IMR-90 (cell line): ENCODE data around the gene GPR84. TPM values are rescaled to one million over a fixed set of nuclear protein-coding genes. Genes with fewer than 3 reads are reported as not detected.
A peak's percentile ranks its signal among the peaks of the same experiment; 100 is the strongest.

Experiments used
- ATAC-seq: fragments of 200-7000 bp; cut with Tn5 transposase; 2 replicates; pipeline ENCODE4 v1.9.1; 2020; ENCODE audit warnings: low read depth, mild to moderate bottlenecking, moderate library complexity
- BruUV-seq: library from RNA; stranded (reverse); fragments of 400-500 nt; replicated peaks from 2 replicates; lab custom pipeline; 2021; lab: Mats Ljungman, UMichigan
- CTCF ChIA-PET: fragments of 300-600 bp; formaldehyde crosslinking; extraction: SDS; loops from one replicate; lab custom pipeline; 2021; ENCODE audit warnings: antibody characterized with exemption; lab: Yijun Ruan, JAX
- POLR2A ChIA-PET: fragments of 300-600 bp; sonication (Branson Sonifier 250); formaldehyde crosslinking; loops from one replicate; lab custom pipeline; 2022; ENCODE audit warnings: antibody characterized with exemption; ENCODE audit not compliant: unreplicated experiment; lab: Charles Lee
- DNase-seq: peaks from one replicate; pipeline ENCODE4 v3.0.0; 2013
- H2AFZ ChIP-seq: replicated peaks from 2 replicates; pipeline ENCODE3; 2013; ENCODE audit warnings: low read length, mild to moderate bottlenecking; ENCODE audit not compliant: poor library complexity
- H2AK5ac ChIP-seq: 2 replicates; pipeline ENCODE4 v1.6.1; 2013; ENCODE audit warnings: low read depth, low read length, inconsistent platforms
- H2AK9ac ChIP-seq: replicated peaks from 2 replicates; pipeline ENCODE3; 2013; ENCODE audit warnings: mild to moderate bottlenecking, low read depth, low read length, moderate library complexity; ENCODE audit not compliant: poor library complexity
- H2BK120ac ChIP-seq: 2 replicates; pipeline ENCODE4 v1.6.1; 2013; ENCODE audit warnings: low read depth, low read length, inconsistent platforms
- H2BK15ac ChIP-seq: 3 replicates; pipeline ENCODE4 v1.6.1; 2013; ENCODE audit warnings: low read depth, low read length, inconsistent platforms
- H2BK20ac ChIP-seq: 2 replicates; pipeline ENCODE4 v1.6.1; 2013; ENCODE audit warnings: low read depth, mild to moderate bottlenecking, inconsistent platforms, low read length, moderate library complexity
- H2BK5ac ChIP-seq: 2 replicates; pipeline ENCODE4 v1.6.1; 2013; ENCODE audit warnings: mild to moderate bottlenecking, low read depth, low read length, inconsistent platforms; ENCODE audit not compliant: poor library complexity, severe bottlenecking
- H3K14ac ChIP-seq: replicated peaks from 2 replicates; pipeline ENCODE4 v1.6.1; 2013; ENCODE audit warnings: low read depth, low read length, inconsistent platforms
- H3K18ac ChIP-seq: 2 replicates; pipeline ENCODE4 v1.6.1; 2013; ENCODE audit warnings: low read depth, low read length, control low read depth
- H3K23ac ChIP-seq: 2 replicates; pipeline ENCODE4 v1.6.1; 2013; ENCODE audit warnings: low read depth, low read length, inconsistent platforms
- H3K27ac ChIP-seq: 2 replicates; pipeline ENCODE4 v1.5.1; 2013; ENCODE audit warnings: mild to moderate bottlenecking, control low read depth, low read length; ENCODE audit not compliant: insufficient read depth
- H3K27me3 ChIP-seq: 2 replicates; pipeline ENCODE4 v1.6.1; 2013; ENCODE audit warnings: low read length; ENCODE audit not compliant: control insufficient read depth, insufficient read depth
- H3K36me3 ChIP-seq: 2 replicates; pipeline ENCODE4 v1.6.1; 2013; ENCODE audit warnings: low read length, mixed read lengths; ENCODE audit not compliant: control insufficient read depth, insufficient read depth
- H3K4ac ChIP-seq: 2 replicates; pipeline ENCODE4 v1.6.1; 2013; ENCODE audit warnings: low read depth, low read length, inconsistent platforms
- H3K4me1 ChIP-seq: 2 replicates; pipeline ENCODE4 v1.6.1; 2013; ENCODE audit warnings: low read length, mixed read lengths; ENCODE audit not compliant: control insufficient read depth, insufficient read depth
- H3K4me2 ChIP-seq: 2 replicates; pipeline ENCODE4 v1.6.1; 2013; ENCODE audit warnings: low read depth, mild to moderate bottlenecking, control low read depth, low read length, moderate library complexity
- H3K4me3 ChIP-seq: 2 replicates; pipeline ENCODE4 v1.5.1; 2013; ENCODE audit warnings: low read depth, mild to moderate bottlenecking, control low read depth, low read length, moderate library complexity; ENCODE audit not compliant: insufficient read depth
- H3K56ac ChIP-seq: 2 replicates; pipeline ENCODE4 v1.6.1; 2013; ENCODE audit warnings: low read length, inconsistent platforms; ENCODE audit not compliant: insufficient read depth; ENCODE audit errors: extremely low read depth
- H3K79me1 ChIP-seq, 2 experiments: 2 replicates each; pipeline ENCODE4 v1.6.1; 2013; ENCODE audit warnings: low read length in 2 of 2, inconsistent platforms in 1 of 2, low read depth in 1 of 2
- H3K9ac ChIP-seq: 2 replicates; pipeline ENCODE4 v1.6.1; 2013; ENCODE audit warnings: low read depth, low read length, control low read depth
- H3K9me1 ChIP-seq: 2 replicates; pipeline ENCODE4 v1.6.1; 2013; ENCODE audit warnings: low read length, inconsistent platforms; ENCODE audit not compliant: insufficient read depth
- H3K9me3 ChIP-seq: 2 replicates; pipeline ENCODE4 v1.6.1; 2013; ENCODE audit warnings: low read length; ENCODE audit not compliant: control insufficient read depth, insufficient read depth
- H4K20me1 ChIP-seq: 2 replicates; pipeline ENCODE4 v1.6.1; 2013; ENCODE audit warnings: low read length, inconsistent platforms; ENCODE audit not compliant: insufficient read depth
- H4K5ac ChIP-seq: 2 replicates; pipeline ENCODE4 v1.6.1; 2013; ENCODE audit warnings: mild to moderate bottlenecking, low read depth, low read length, control low read depth
- H4K8ac ChIP-seq, 2 experiments: 2 replicates each; pipeline ENCODE4 v1.6.1; 2013; ENCODE audit warnings: low read depth in 2 of 2, low read length in 2 of 2, control low read depth in 1 of 2, inconsistent platforms in 1 of 2
- H4K91ac ChIP-seq: 2 replicates; pipeline ENCODE4 v1.6.1; 2013; ENCODE audit warnings: low read depth, low read length, inconsistent platforms; ENCODE audit not compliant: insufficient read depth
- BHLHE40 ChIP-seq: fragments of 150-350 bp; IDR thresholded peaks from 2 replicates; pipeline ENCODE4 v1.6.1; 2016; ENCODE audit warnings: mild to moderate bottlenecking, low read depth, low read length
- CEBPB ChIP-seq: IDR thresholded peaks from 2 replicates; pipeline ENCODE4 v1.6.1; 2012; ENCODE audit warnings: low read depth, low read length, improper control_type of control experiment
- CHD1 ChIP-seq: IDR thresholded peaks from 2 replicates; pipeline ENCODE4 v1.6.1; 2012; ENCODE audit warnings: low read depth, low read length, improper control_type of control experiment
- FOS ChIP-seq: fragments of 150-350 bp; IDR thresholded peaks from 2 replicates; pipeline ENCODE4 v1.6.1; 2016; ENCODE audit warnings: low read depth, low read length
- MAFK ChIP-seq: IDR thresholded peaks from 2 replicates; pipeline ENCODE4 v1.6.1; 2012; ENCODE audit warnings: low read depth, low read length, improper control_type of control experiment
- MAZ ChIP-seq: IDR thresholded peaks from 2 replicates; pipeline ENCODE4 v1.6.1; 2012; ENCODE audit warnings: low read depth, mild to moderate bottlenecking, low read length, improper control_type of control experiment, moderate library complexity, borderline replicate concordance
- MXI1 ChIP-seq: IDR thresholded peaks from 2 replicates; pipeline ENCODE4 v1.6.1; 2012; ENCODE audit warnings: low read depth, mild to moderate bottlenecking, low read length, moderate library complexity, borderline replicate concordance
- NFE2L2 ChIP-seq: fragments of 150-350 bp; IDR thresholded peaks from 2 replicates; pipeline ENCODE4 v1.6.1; 2016; ENCODE audit warnings: low read depth, mild to moderate bottlenecking, low read length
- POLR2A ChIP-seq: IDR thresholded peaks from 2 replicates; pipeline ENCODE4 v1.6.1; 2012; ENCODE audit warnings: mild to moderate bottlenecking, low read depth, low read length
- RAD21 ChIP-seq: IDR thresholded peaks from 2 replicates; pipeline ENCODE4 v1.6.1; 2012; ENCODE audit warnings: low read length, improper control_type of control experiment
- RCOR1 ChIP-seq: IDR thresholded peaks from 2 replicates; pipeline ENCODE4 v1.6.1; 2012; ENCODE audit warnings: mild to moderate bottlenecking, low read length, improper control_type of control experiment; ENCODE audit not compliant: insufficient replicate concordance
- RFX5 ChIP-seq: IDR thresholded peaks from 2 replicates; pipeline ENCODE4 v1.8.0; 2012; ENCODE audit warnings: low read depth, mild to moderate bottlenecking, low read length, moderate library complexity
- SMC3 ChIP-seq: fragments of 150-350 bp; IDR thresholded peaks from 2 replicates; pipeline ENCODE4 v1.6.1; 2016; ENCODE audit warnings: low read depth, mild to moderate bottlenecking, antibody characterized with exemption, low read length, moderate library complexity
- WGBS, 2 experiments: methylation state at CpG; one replicate each; pipeline versions ENCODE4 v1.1.5 to v1.1.7; 2013; ENCODE audit warnings: missing lambda C conversion rate in 2 of 2; ENCODE audit not compliant: insufficient read length in 1 of 2; ENCODE audit errors: extremely low coverage in 2 of 2; 5-methylcytosine and 5-hydroxymethylcytosine counted together
- dilution Hi-C: fragments of 300-500 bp; cut with HindIII; formaldehyde crosslinking; loops from one replicate; pipeline ENCODE4 v1.14.3; 2018; ENCODE audit warnings: low sequenced_read_pairs; ENCODE audit not compliant: unreplicated experiment
- in situ Hi-C: fragments of 300-500 bp; cut with MboI; formaldehyde crosslinking; loops from 3 replicates; pipeline ENCODE4 v1.14.3; 2019; ENCODE audit warnings: low sequenced_read_pairs, inconsistent platforms, mixed read lengths
- intact Hi-C: fragments of 100-400 bp; cut with micrococcal nuclease; formaldehyde crosslinking; loops from 2 replicates; pipeline ENCODE4 v1.10.0; 2022
- polyA plus RNA-seq, 3 experiments: library from polyadenylated mRNA; depleted of rRNA; stranded (reverse); fragments of >200 nt; gene quantifications; 2 replicates each; pipeline ENCODE4 v1.2.3, GENCODE V29; 2012; ENCODE audit warnings: low replicate concordance in 1 of 3
- total RNA-seq: library from RNA; depleted of rRNA; stranded (reverse); fragments of >200 nt; gene quantifications from 2 replicates; pipeline ENCODE4 v1.2.3, GENCODE V29; 2012
- TF ChIP-seq, protein P1 (sequence below): fragments of 150-350 bp; IDR thresholded peaks from 2 replicates; pipeline ENCODE4 v1.6.1; 2016; ENCODE audit warnings: low read depth, mild to moderate bottlenecking, low read length, moderate library complexity, borderline replicate concordance
- TF ChIP-seq, protein P2 (sequence below): fragments of 150-350 bp; IDR thresholded peaks from 2 replicates; pipeline ENCODE4 v1.6.1; 2017; ENCODE audit warnings: mild to moderate bottlenecking, antibody characterized with exemption, low read length, low read depth

Gene GPR84
- total and polyA plus RNA-seq, 2 of the 4 experiments (the other 2 are of a cell fraction): not detected

DNA sequence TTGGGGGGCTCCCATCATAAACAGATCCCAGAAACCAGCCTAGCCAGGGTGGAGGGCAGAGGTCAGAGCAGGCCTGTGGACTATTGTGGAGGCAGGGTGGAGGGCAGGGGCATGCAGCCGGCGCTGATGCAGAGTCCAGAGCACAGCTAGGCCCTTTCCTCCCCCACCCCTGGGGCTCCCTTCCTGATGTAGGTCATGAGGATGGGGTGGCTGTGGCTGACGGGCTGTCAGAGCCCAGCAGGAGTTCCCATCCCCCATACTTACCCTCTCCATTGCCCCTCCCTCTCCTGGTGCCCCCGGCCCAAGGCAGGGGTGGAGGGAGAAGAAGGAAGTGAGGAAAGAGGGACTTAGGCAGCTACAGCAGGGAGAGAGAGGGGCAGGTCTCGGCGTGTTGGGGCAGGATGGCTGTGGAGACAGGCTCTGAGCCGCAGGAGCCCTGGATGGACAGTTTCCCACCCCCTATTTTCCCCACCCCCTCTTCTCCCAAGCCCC, 25.9 kb upstream of the GPR84 start (continued):
- TF ChIP-seq NFE2L2: no peak
- no peak for TF ChIP-seq FOS
- no peak for TF ChIP-seq RCOR1
- no peak for TF ChIP-seq MAFK
- no peak for TF ChIP-seq SMC3
- no peak for TF ChIP-seq RAD21
- TF ChIP-seq BHLHE40: no peak

DNA sequence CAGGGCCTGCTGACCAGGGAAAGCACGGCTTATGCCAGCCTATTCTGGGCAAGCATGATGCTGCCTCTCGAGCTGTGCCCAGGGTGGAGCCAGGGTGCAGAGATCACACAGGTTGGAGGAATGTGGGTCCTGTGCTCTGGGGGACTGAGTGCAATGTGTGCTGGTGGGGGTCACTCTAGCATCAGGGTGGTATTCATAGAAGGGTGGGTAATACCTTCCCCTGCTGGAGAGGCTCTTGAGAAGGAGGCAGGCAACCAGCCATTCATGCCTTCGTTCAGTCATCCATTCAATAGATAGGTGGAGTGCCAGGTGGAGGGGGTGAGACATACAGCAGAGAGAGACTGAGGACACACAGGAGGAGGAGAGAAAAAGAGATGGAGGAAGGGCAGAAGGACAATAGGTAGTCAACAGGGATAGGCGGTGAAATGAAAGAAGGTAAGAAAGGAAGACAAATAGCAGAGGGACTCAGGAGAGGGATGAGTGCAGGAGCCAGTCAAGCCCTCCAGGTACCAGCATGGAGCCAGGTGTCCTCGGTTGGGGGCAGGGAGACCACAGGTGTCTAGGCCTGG, 25.4 kb upstream of the GPR84 start:
- ChIA-PET CTCF (no interaction called here), POLR2A (no interaction called here)
- Histone ChIP-seq H3K27me3 (no peaks in the 10 kb centered on the region), H3K9me3 (no peaks in the 10 kb centered on the region), H2AFZ (peak overlapping the region; percentile 55), H3K4me3 (no peak overlapping the region), H2BK15ac (peak overlapping the region; percentile 75; the same call in 2 of the 3 replicates), H2BK5ac (no peak overlapping the region), H3K79me1 (peaks cover 0 to 8% of the 10 kb centered on the region in 2 experiments; a peak in 2 of 4 replicates), H3K23ac (no peak overlapping the region), H4K91ac (no peak overlapping the region), H3K4me1 (peaks cover 6% of the 10 kb centered on the region), H3K14ac (no peak overlapping the region), H3K56ac (no peak overlapping the region), H4K20me1 (peaks cover 13% of the 10 kb centered on the region), H2AK9ac (peak overlapping the region; percentile 38), H3K36me3 (peaks cover 22% of the 10 kb centered on the region), H3K9me1 (no peaks in the 10 kb centered on the region), H3K18ac (no peak overlapping the region), H3K4ac (no peak overlapping the region), H2AK5ac (0 out of 2 replicates have a peak overlapping the region, but pooled peaks have one; percentile 3), H3K9ac (no peak overlapping the region), H3K27ac (no peak overlapping the region), H2BK20ac (no peak overlapping the region), H4K5ac (no peak overlapping the region), H3K4me2 (no peak overlapping the region), H4K8ac (no peak overlapping the region), H2BK120ac (no peak overlapping the region)
- 100% methylated on average over 2 of the region's 5 CpGs; no CpG with 5 or more reads in 1 of the 2 experiments for WGBS, 2 experiments
- BruUV-seq: no TSS peak
- intact Hi-C loops: no loop called here
- in situ Hi-C loops: no loop called here
- ATAC-seq (no peak), DNase-seq (no peak)
- dilution Hi-C loops: no loop called here
- TF ChIP-seq CEBPB (no peak), MAZ (no peak), POLR2A (no peak), RFX5 (no peak), MAFK (no peak), RCOR1 (no peak), SMC3 (no peak), MXI1 (no peak), RAD21 (no peak), BHLHE40 (no peak), NFE2L2 (no peak), CHD1 (no peak), FOS (no peak)
- TF ChIP-seq, protein P1, sequence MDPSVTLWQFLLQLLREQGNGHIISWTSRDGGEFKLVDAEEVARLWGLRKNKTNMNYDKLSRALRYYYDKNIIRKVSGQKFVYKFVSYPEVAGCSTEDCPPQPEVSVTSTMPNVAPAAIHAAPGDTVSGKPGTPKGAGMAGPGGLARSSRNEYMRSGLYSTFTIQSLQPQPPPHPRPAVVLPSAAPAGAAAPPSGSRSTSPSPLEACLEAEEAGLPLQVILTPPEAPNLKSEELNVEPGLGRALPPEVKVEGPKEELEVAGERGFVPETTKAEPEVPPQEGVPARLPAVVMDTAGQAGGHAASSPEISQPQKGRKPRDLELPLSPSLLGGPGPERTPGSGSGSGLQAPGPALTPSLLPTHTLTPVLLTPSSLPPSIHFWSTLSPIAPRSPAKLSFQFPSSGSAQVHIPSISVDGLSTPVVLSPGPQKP: no peak
- TF ChIP-seq, protein P2, sequence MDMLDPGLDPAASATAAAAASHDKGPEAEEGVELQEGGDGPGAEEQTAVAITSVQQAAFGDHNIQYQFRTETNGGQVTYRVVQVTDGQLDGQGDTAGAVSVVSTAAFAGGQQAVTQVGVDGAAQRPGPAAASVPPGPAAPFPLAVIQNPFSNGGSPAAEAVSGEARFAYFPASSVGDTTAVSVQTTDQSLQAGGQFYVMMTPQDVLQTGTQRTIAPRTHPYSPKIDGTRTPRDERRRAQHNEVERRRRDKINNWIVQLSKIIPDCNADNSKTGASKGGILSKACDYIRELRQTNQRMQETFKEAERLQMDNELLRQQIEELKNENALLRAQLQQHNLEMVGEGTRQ: no peak
